Spleen (tissue), 7 donors: ENCODE data around the gene CALN1.

ENCODE experiments used
- POLR2A ChIP-seq, 3 donors: fragments of 450-650 bp; IDR thresholded peaks; one replicate each; pipeline ENCODE4 v1.5.1; 2017; ENCODE audit warnings: antibody characterized with exemption in 3 of 3, mild to moderate bottlenecking in 1 of 3
- POLR2AphosphoS5 ChIP-seq, 3 donors: sonication (generic); formaldehyde crosslinking; IDR thresholded peaks; one replicate each; pipeline ENCODE4 v1.5.1; 2017; ENCODE audit warnings: antibody characterized with exemption in 3 of 3
- TF ChIP-seq, protein P1 (sequence below), 11 experiments: fragments of 200-600 bp in 7 of 11; fragments of 450-650 bp in 4 of 11; sonication (generic) in 4 of 11; IDR thresholded peaks in 8 of 11; conservative IDR thresholded peaks in 3 of 11; 1 replicate in 7 of 11; 2 replicates in 4 of 11; pipeline versions ENCODE4 v1.4.0 to v1.8.0; 2016 to 2021; ENCODE audit warnings: antibody characterized with exemption in 11 of 11, inconsistent platforms in 4 of 11, mild to moderate bottlenecking in 1 of 11
- donor health status: DM: no; HTN: no; CAD: no; lungs with moderate emphysema.
- donor health status: DM: no; HTN: no; CAD: no.
- donor health status: DM: no; HTN: no; CAD: no.

GRCh38 chr7:72015136-72015535, 397.0 kb downstream of the CALN1 start:
- TF ChIP-seq POLR2AphosphoS5 (IDR thresholded peaks at IDR 0.05): no peak
- TF ChIP-seq, protein P1, sequence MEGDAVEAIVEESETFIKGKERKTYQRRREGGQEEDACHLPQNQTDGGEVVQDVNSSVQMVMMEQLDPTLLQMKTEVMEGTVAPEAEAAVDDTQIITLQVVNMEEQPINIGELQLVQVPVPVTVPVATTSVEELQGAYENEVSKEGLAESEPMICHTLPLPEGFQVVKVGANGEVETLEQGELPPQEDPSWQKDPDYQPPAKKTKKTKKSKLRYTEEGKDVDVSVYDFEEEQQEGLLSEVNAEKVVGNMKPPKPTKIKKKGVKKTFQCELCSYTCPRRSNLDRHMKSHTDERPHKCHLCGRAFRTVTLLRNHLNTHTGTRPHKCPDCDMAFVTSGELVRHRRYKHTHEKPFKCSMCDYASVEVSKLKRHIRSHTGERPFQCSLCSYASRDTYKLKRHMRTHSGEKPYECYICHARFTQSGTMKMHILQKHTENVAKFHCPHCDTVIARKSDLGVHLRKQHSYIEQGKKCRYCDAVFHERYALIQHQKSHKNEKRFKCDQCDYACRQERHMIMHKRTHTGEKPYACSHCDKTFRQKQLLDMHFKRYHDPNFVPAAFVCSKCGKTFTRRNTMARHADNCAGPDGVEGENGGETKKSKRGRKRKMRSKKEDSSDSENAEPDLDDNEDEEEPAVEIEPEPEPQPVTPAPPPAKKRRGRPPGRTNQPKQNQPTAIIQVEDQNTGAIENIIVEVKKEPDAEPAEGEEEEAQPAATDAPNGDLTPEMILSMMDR (IDR thresholded peaks at IDR 0.05 in 8 of 11, conservative IDR thresholded peaks at IDR 0.05 in 3 of 11): no peak
- no peak for TF ChIP-seq POLR2A (IDR thresholded peaks at IDR 0.05)
